Astrocyte (in vitro differentiated cells and primary cell): ENCODE measurements around the gene AMPD2. TPM values are rescaled to one million over a fixed set of nuclear protein-coding genes. Genes with fewer than 3 reads are reported as not detected.

ENCODE experiments used
- DNase-seq: peaks from one replicate; pipeline ENCODE4 v3.0.0-alpha.2; 2010; ENCODE audit warnings: low read depth
- FAIRE-seq: peaks from 2 replicates; lab custom pipeline; 2011; peaks lifted over from hg19 to GRCh38; lab: Jason Lieb, UNC
- H2AFZ ChIP-seq: 2 replicates; pipeline ENCODE4 v1.6.0; 2012; ENCODE audit warnings: low read depth, low read length, inconsistent platforms
- H3K27ac ChIP-seq: 2 replicates; pipeline ENCODE4 v1.5.1; 2011; ENCODE audit warnings: low read depth, low read length, inconsistent platforms
- H3K27me3 ChIP-seq: 2 replicates; pipeline ENCODE4 v1.6.0; 2011; ENCODE audit warnings: low read length, inconsistent platforms; ENCODE audit not compliant: insufficient read depth
- H3K36me3 ChIP-seq: 2 replicates; pipeline ENCODE4 v1.5.1; 2011; ENCODE audit warnings: low read length, inconsistent platforms; ENCODE audit not compliant: insufficient read depth
- H3K4me1 ChIP-seq: 2 replicates; pipeline ENCODE4 v1.5.1; 2011; ENCODE audit warnings: low read length, inconsistent platforms; ENCODE audit not compliant: insufficient read depth
- H3K4me2 ChIP-seq: 2 replicates; pipeline ENCODE4 v1.6.0; 2012; ENCODE audit warnings: low read length, inconsistent platforms
- H3K4me3 ChIP-seq: 2 replicates; pipeline ENCODE4 v1.5.1; 2011; ENCODE audit warnings: low read depth, mild to moderate bottlenecking, low read length, inconsistent platforms; ENCODE audit not compliant: insufficient read depth
- H3K79me2 ChIP-seq: 2 replicates; pipeline ENCODE4 v1.6.0; 2012; ENCODE audit warnings: mild to moderate bottlenecking, low read length, inconsistent platforms; ENCODE audit not compliant: insufficient read depth
- H3K9ac ChIP-seq: 2 replicates; pipeline ENCODE4 v1.6.0; 2012; ENCODE audit warnings: mild to moderate bottlenecking, low read length, inconsistent platforms
- H3K9me3 ChIP-seq: 2 replicates; pipeline ENCODE4 v1.5.1; 2012; ENCODE audit warnings: low read depth, mild to moderate bottlenecking, low read length, inconsistent platforms; ENCODE audit not compliant: insufficient read depth
- H4K20me1 ChIP-seq: 2 replicates; pipeline ENCODE4 v1.6.0; 2012; ENCODE audit warnings: low read length, inconsistent platforms; ENCODE audit not compliant: insufficient read depth
- H3K27ac Mint-ChIP-seq: one replicate; pipeline ENCODE4 v1.8.0; 2021; ENCODE audit warnings: mild to moderate bottlenecking, mixed read lengths; ENCODE audit not compliant: unreplicated experiment
- H3K27me3 Mint-ChIP-seq: one replicate; pipeline ENCODE4 v1.8.0; 2021; ENCODE audit warnings: low read depth, mixed read lengths; ENCODE audit not compliant: unreplicated experiment
- H3K36me3 Mint-ChIP-seq: one replicate; pipeline ENCODE4 v1.8.0; 2021; ENCODE audit warnings: low read depth, mixed read lengths; ENCODE audit not compliant: unreplicated experiment
- H3K4me1 Mint-ChIP-seq: one replicate; pipeline ENCODE4 v1.8.0; 2021; ENCODE audit warnings: low read depth, mixed read lengths; ENCODE audit not compliant: unreplicated experiment
- H3K4me3 Mint-ChIP-seq: one replicate; pipeline ENCODE4 v1.8.0; 2021; ENCODE audit warnings: mild to moderate bottlenecking, moderate library complexity, mixed read lengths; ENCODE audit not compliant: unreplicated experiment
- H3K9me3 Mint-ChIP-seq: one replicate; pipeline ENCODE4 v1.8.0; 2021; ENCODE audit warnings: mild to moderate bottlenecking, mixed read lengths; ENCODE audit not compliant: unreplicated experiment
- EZH2 ChIP-seq: IDR thresholded peaks from 2 replicates; pipeline ENCODE4 v1.6.1; 2012; ENCODE audit warnings: mild to moderate bottlenecking, low read length, inconsistent platforms; ENCODE audit not compliant: insufficient read depth
- total RNA-seq: library from RNA; stranded (reverse); gene quantifications from 2 replicates; pipeline ENCODE4 v1.2.1, GENCODE V29; 2021
- TF ChIP-seq, protein P1 (sequence below): IDR thresholded peaks from 2 replicates; pipeline ENCODE4 v1.5.1; 2011; ENCODE audit warnings: low read depth, mild to moderate bottlenecking, inconsistent platforms, low read length, moderate library complexity; ENCODE audit not compliant: insufficient read depth

The AMPD2 gene
- total RNA-seq, 1 donor from 2014 or later = 156 TPM

DNA sequence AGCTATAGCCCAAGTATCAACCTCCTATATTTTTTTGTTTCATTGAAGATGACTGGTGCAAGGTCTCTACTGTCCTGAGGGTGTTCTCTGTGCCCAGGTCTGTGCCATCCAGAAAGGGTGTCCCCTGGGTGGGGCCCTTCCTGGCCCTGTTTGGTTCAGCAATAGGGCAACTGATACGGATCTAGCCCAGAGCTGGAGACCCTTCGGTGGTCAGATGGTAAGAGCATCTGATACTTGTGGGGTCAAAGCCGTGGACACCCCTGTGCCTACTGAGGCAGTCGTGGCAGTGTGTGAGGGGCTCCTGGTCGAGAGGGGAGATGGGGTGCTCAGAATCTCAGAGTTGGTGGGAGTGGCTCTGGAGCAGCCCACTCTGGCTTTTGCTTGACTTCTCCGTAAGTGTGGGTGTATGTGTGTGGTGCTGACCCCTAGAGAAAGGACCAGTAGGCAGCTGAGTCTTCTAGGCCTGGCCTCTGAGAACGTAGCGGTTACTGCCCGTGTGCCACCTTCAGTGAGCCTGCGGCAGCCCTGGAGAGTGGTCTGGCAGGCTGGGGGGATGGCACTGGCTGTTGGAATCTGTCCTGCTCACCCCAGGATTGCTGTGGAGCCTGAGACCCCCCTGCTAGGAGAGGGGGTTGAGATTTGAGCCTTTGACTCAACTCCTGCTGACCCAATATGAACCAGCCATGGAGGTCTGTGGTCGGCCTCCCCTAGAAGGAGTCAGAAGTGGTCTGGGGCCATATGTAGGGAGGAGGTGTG is 2.7 kb downstream of the AMPD2 start:
- peaks cover 37% of the 10 kb centered on the region for H3K4me1 ChIP-seq
- no peak overlapping the region for H3K27ac ChIP-seq
- no peaks in the 10 kb centered on the region for H3K27me3 ChIP-seq
- H3K4me2 ChIP-seq = peak overlapping the region; percentile 93
- H3K9ac ChIP-seq = peak overlapping the region; percentile 97
- H2AFZ ChIP-seq = no peak overlapping the region
- H3K27ac Mint-ChIP-seq = peak overlapping the region; percentile 73
- no peaks in the 10 kb centered on the region for H3K27me3 Mint-ChIP-seq
- peaks cover 58% of the 10 kb centered on the region for H4K20me1 ChIP-seq
- no peak for TF ChIP-seq EZH2
- TF ChIP-seq, protein P1, sequence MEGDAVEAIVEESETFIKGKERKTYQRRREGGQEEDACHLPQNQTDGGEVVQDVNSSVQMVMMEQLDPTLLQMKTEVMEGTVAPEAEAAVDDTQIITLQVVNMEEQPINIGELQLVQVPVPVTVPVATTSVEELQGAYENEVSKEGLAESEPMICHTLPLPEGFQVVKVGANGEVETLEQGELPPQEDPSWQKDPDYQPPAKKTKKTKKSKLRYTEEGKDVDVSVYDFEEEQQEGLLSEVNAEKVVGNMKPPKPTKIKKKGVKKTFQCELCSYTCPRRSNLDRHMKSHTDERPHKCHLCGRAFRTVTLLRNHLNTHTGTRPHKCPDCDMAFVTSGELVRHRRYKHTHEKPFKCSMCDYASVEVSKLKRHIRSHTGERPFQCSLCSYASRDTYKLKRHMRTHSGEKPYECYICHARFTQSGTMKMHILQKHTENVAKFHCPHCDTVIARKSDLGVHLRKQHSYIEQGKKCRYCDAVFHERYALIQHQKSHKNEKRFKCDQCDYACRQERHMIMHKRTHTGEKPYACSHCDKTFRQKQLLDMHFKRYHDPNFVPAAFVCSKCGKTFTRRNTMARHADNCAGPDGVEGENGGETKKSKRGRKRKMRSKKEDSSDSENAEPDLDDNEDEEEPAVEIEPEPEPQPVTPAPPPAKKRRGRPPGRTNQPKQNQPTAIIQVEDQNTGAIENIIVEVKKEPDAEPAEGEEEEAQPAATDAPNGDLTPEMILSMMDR = no peak
- peaks cover 2% of the 10 kb centered on the region for H3K9me3 Mint-ChIP-seq
- H3K79me2 ChIP-seq = peaks cover 75% of the 10 kb centered on the region
- H3K36me3 Mint-ChIP-seq = peaks cover 12% of the 10 kb centered on the region
- DNase-seq (no peak), FAIRE-seq (no peak)
- peak overlapping the region; percentile 99 for H3K4me3 Mint-ChIP-seq
- peaks cover 40% of the 10 kb centered on the region for H3K4me1 Mint-ChIP-seq
- no peaks in the 10 kb centered on the region for H3K9me3 ChIP-seq
- no peaks in the 10 kb centered on the region for H3K36me3 ChIP-seq
- peak overlapping the region; percentile 79 for H3K4me3 ChIP-seq

DNA sequence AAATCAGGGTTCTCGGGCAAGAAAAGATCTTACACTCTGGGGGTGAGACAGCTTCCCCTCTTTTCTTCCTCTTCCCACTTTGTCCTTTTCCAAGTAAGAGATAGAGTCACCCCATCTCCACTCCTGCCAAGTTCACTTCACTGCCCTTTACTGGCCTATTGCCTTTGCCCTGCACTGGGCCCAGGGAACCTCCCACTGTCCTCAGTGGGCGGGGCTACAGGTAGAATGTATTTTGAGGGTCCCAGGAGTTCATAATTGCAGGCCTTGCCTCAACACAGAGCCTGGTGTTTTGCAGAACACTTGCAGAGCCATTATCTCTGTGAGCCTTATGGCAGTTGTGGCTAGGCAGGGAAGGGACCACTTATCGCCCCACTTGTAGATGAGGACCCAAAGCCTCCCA is 3.3 kb downstream of the AMPD2 start:
- H3K4me1 ChIP-seq = peaks cover 31% of the 10 kb centered on the region
- H3K27ac Mint-ChIP-seq = no peak overlapping the region

More for the DNA sequence above, 3.3 kb downstream of the AMPD2 start:
- Histone ChIP-seq H3K27me3 (no peaks in the 10 kb centered on the region), H3K9me3 (no peaks in the 10 kb centered on the region), H3K79me2 (peaks cover 75% of the 10 kb centered on the region), H4K20me1 (peaks cover 63% of the 10 kb centered on the region), H3K9ac (no peak overlapping the region), H2AFZ (no peak overlapping the region), H3K4me2 (peak overlapping the region; percentile 93), H3K27ac (no peak overlapping the region), H3K36me3 (peaks cover 5% of the 10 kb centered on the region), H3K4me3 (no peak overlapping the region)
- FAIRE-seq = no peak
- peaks cover 14% of the 10 kb centered on the region for H3K36me3 Mint-ChIP-seq
- H3K27me3 Mint-ChIP-seq = no peaks in the 10 kb centered on the region
- no peaks in the 10 kb centered on the region for H3K9me3 Mint-ChIP-seq
- peaks cover 35% of the 10 kb centered on the region for H3K4me1 Mint-ChIP-seq
- DNase-seq = no peak
- TF ChIP-seq, protein P1 = no peak
- TF ChIP-seq EZH2 = no peak
- H3K4me3 Mint-ChIP-seq = peak overlapping the region; percentile 99
